Neuron (in vitro differentiated cells): Measurements from ENCODE around the gene C10orf71.

Source experiments
- H2AFZ ChIP-seq: one replicate; pipeline ENCODE4 v1.6.1; 2013; ENCODE audit warnings: low read depth, mild to moderate bottlenecking, inconsistent platforms, low read length, moderate library complexity
- H3K27me3 ChIP-seq: one replicate; pipeline ENCODE4 v1.6.1; 2013; ENCODE audit warnings: low read length; ENCODE audit not compliant: insufficient read depth
- H3K36me3 ChIP-seq: one replicate; pipeline ENCODE4 v1.6.1; 2013; ENCODE audit warnings: low read length; ENCODE audit not compliant: insufficient read depth
- H3K4me1 ChIP-seq: one replicate; pipeline ENCODE4 v1.6.1; 2013; ENCODE audit warnings: low read length; ENCODE audit not compliant: insufficient read depth
- H3K4me3 ChIP-seq: 2 replicates; pipeline ENCODE4 v1.5.1; 2013; ENCODE audit warnings: mild to moderate bottlenecking, low read length, moderate library complexity
- H3K9me3 ChIP-seq: one replicate; pipeline ENCODE4 v1.6.1; 2013; ENCODE audit warnings: low read length

Gene C10orf71

DNA sequence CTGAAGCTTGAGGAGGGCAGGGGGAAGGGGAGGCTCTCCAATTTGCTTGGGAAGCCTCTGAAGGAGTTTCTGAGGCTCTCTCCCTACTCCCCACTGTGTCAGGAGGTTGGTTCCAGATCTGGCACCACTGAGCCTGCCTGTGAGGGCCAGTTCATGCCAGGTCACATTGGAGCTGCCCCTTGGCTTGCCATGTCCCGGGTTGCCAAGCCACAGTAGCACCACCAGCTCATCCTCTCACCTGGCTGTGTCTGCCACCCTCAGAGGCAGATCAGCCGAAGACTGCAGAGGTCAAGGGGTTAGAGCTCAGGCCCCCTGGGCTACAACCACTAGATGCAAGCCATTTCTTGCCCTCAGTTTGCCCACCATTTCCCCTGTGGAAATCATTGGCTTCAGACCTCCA lies 3.1 kb downstream of the C10orf71 start:
- peaks cover 3% of the 10 kb centered on the region for H3K27me3 ChIP-seq
- no peak overlapping the region for H2AFZ ChIP-seq
- no peaks in the 10 kb centered on the region for H3K36me3 ChIP-seq
- no peaks in the 10 kb centered on the region for H3K9me3 ChIP-seq
- no peak overlapping the region for H3K4me3 ChIP-seq
- no peaks in the 10 kb centered on the region for H3K4me1 ChIP-seq

DNA sequence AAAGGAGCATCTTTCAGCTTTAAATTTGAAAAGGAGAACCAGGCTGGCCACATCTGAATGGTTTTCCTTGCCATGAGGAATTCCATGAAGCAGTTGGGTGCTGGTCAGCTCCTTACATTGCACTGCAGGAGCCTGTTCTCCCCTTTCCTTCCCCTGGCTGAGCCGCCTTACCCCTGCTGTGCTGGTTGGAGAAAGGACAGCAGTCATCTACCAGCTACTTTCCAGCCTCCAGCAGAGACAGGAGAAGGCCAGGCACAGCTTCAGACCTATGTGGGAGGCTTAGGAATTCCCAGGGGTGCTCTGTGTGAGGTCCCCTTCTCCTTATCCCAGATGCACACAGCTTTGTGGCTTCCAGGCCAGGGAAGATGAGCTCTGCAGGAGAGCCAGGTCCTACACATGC lies 4.7 kb downstream of the C10orf71 start:
- H3K4me1 ChIP-seq = no peaks in the 10 kb centered on the region
- H3K36me3 ChIP-seq = no peaks in the 10 kb centered on the region
- no peaks in the 10 kb centered on the region for H3K27me3 ChIP-seq
- H3K9me3 ChIP-seq = no peaks in the 10 kb centered on the region
- no peak overlapping the region for H2AFZ ChIP-seq
- no peak overlapping the region for H3K4me3 ChIP-seq

DNA sequence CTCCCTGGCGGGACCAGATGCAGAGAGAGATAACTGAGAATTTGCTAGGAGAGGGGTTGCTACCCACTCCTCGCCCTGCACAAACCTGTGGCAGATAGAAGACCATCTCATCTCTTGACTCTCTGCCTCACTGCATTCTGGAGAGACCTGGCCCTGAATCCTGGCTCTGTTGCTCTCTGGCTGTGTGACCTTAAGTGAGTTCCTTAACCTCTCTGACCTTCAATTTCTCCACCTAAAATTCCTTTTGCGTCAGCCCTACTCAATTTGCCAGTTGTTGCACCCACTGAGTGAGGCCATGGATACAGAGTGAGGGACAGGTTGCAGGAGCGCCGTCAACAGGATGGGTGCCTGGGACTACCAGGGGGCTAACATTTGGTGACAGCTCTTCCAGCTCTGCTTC lies 5.2 kb downstream of the C10orf71 start:
- Histone ChIP-seq H3K4me3 (no peak overlapping the region), H2AFZ (no peak overlapping the region)

DNA sequence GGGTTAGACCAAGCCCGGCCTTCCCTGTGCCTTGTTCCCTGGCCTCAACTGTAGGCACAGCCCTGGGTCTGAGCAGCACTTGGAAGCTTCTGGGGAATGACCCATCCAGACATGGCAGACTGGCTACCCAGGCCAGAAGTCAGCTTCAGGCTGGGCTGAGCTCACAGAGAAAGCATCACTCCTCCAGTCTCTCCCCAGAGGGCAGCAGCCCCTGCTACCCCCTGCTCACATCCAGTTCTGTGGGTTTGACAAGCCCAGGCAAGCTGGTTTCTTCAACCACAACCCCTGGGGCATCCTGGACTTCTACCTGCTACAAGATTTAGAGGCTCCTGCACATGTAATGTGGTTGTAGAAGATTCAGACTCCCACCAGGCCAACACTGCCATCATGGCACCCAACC lies 9.0 kb downstream of the C10orf71 start:
- Histone ChIP-seq H3K4me1 (no peaks in the 10 kb centered on the region), H3K4me3 (no peak overlapping the region), H3K27me3 (no peaks in the 10 kb centered on the region), H3K9me3 (no peaks in the 10 kb centered on the region), H3K36me3 (no peaks in the 10 kb centered on the region), H2AFZ (no peak overlapping the region)

More for the DNA sequence above, 5.2 kb downstream of the C10orf71 start:
- Histone ChIP-seq H3K27me3 (no peaks in the 10 kb centered on the region), H3K36me3 (no peaks in the 10 kb centered on the region), H3K9me3 (no peaks in the 10 kb centered on the region), H3K4me1 (no peaks in the 10 kb centered on the region)

DNA sequence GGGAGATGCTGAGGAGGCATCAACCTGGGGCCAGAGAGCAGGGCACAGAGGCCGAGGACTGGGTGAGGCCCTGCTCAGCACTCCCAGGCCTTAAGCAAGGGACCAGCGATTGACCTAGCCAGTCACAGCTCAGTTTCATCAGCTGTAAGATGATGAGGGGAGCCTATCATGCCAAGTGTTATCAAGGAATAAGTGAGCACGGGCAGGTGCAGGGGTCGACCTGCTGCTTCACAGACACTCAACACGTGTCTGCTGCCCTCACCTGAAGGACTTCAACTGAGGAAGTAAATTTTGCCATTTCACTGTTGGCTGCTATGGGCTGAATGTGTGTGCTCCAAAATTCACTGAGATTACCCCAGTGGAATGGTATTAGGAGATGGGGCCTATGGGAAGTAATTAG lies 9.9 kb downstream of the C10orf71 start:
- no peaks in the 10 kb centered on the region for H3K36me3 ChIP-seq

DNA sequence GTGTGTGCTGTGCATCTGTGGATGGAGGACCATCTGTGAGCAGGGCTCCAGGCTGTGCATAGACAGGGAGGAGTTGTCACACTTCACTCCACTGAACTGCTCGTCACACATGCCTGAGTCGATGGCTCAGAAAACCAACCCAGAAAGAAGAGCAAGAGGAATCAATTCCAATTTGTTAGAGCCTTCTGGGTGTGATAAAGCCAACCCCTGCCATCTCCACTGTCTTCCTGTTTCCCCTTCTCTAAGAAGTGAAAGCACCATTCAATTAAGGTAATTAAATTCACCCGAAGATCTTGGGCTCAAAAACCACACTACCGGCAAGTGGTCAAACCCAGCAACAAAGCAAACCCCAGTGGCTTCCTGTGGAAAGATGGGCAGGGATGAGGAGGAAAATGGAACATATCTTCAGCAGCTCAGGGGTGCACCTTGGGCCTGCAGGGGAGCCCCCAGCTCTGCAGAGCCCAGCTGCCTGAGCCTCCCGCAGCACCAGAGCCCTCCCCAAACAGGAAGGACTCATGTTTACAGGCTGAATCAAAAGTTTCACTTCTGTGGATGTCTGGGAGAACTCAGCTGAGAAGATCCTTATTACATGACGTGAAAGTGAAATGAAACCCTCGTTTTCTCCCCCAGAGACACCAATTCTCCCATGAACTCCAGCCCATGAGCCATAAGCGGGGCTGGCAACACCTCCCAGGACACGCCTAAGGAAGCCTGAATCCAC lies 10.9 kb downstream of the C10orf71 start:
- Histone ChIP-seq H3K36me3 (no peaks in the 10 kb centered on the region), H3K4me3 (no peak overlapping the region), H3K27me3 (no peaks in the 10 kb centered on the region), H2AFZ (no peak overlapping the region), H3K4me1 (no peaks in the 10 kb centered on the region), H3K9me3 (no peaks in the 10 kb centered on the region)

More for the DNA sequence above, 9.9 kb downstream of the C10orf71 start:
- Histone ChIP-seq H3K9me3 (no peaks in the 10 kb centered on the region), H3K4me3 (no peak overlapping the region), H3K4me1 (no peaks in the 10 kb centered on the region), H3K27me3 (no peaks in the 10 kb centered on the region), H2AFZ (no peak overlapping the region)

DNA sequence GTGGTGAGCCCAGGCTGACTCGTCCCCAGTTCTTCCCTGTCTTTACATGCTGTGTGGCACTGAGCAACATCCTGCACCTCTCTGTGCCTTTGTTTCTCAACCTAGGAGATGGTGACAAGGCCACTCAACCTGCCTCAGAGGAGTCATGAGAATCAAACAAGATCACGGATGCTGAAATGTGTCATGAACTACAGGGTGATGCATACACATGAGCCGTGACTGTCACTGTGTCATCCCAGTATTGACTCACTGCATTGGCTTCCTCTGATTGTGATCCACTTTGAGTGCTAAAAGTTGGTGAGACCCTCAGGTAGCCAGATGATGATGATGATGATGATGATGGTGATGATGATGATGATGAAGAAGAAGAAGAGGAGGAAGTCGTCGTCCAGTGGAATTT lies 11.5 kb downstream of the C10orf71 start:
- no peak overlapping the region for H2AFZ ChIP-seq
- H3K9me3 ChIP-seq = no peaks in the 10 kb centered on the region
- H3K27me3 ChIP-seq = no peaks in the 10 kb centered on the region
- no peak overlapping the region for H3K4me3 ChIP-seq
- no peaks in the 10 kb centered on the region for H3K36me3 ChIP-seq
- no peaks in the 10 kb centered on the region for H3K4me1 ChIP-seq

DNA sequence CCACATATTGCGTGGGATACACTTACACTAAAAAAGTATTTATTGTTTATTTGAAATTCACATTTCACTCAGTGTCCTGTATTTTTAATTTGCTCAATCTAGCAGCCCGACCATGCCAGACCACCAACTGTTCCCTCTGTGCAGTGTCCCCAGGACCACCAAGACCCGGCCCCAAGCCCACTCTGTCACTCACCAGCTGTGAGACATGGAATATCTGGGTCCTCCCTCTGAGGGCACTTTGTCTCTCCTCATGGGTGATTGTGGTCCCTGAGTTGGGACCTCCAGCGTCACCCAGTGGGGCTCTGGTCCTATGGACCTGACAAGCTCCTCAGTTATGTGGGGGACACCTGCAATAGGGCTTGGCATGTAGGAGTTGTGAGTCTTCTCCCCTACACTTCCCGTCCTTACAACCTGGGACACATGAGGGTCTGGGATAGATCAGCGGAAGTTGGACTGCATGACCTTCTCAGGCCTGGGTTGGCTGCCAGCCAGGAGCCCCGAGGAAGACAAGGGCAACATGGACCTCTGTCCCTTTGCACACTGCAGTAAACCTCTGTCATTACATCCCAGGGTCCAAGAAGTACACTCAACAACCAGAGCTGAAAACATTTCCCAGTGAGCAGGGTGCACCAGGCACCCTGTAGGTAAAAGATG lies 12.1 kb downstream of the C10orf71 start:
- Histone ChIP-seq H3K27me3 (no peaks in the 10 kb centered on the region), H3K36me3 (no peaks in the 10 kb centered on the region), H3K9me3 (no peaks in the 10 kb centered on the region), H3K4me3 (no peak overlapping the region), H2AFZ (no peak overlapping the region), H3K4me1 (no peaks in the 10 kb centered on the region)

DNA sequence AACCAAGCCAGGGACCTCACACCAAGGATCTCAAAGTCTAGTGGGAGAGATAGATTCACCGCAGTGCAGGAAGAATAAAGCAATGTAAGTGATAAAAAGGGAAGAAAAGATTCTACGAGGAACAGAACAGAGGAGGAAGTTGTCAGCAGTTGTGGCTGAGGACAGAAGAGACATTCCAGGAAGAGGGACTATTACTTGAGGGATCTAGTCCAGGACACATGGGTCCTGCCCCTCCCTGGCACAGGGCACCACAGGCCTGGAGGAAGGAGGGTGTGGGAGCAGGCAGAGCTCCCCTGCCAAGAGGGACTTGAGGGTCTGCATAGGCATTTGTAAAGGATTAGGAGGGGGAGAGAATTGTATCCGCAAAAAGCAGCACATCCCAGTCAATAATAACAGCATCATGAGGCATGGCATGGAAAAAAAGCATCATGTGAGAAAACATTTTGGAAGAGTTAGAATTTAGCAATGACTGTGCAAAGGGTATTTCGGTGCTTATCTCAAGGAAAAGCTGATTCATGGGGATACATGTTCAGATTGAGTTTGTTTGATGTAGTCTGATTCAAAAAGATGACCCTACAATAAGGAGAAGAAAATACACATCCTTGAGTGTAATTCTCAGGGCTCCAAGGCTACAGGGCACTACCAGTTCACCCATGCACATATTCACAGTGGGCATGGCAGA lies 12.7 kb downstream of the C10orf71 start:
- no peaks in the 10 kb centered on the region for H3K27me3 ChIP-seq
- H3K4me1 ChIP-seq = no peaks in the 10 kb centered on the region

DNA sequence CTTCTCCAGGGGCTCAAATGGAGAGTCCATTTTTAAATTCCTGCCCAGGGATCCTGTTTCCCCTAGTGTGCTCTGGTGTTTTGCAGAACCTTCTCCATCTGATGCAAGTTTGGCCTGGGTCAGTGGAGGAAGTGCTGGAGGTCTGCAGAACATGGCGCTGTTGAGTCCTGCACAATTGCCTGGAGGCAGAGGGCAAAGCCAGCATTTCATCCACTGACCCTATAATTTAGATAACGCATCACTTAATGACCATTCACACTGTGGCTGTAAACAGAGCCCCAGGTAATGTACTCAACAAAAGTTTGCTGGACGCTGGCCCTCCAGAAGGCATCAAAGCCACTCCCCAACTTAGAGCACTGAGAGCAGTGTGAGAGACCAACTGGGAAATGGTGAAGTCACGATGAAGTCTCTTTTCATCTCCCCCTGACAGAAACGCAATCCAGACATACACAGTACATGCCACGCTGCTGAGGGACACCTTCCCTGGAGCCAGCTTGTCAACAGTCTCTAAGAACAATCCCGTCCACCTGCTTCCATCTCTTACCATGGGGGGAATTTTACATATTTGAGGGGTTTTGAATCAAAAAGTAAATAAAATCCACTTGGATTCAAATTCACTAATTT lies 13.4 kb downstream of the C10orf71 start:
- H3K27me3 ChIP-seq = peaks cover 3% of the 10 kb centered on the region
- no peaks in the 10 kb centered on the region for H3K9me3 ChIP-seq
- H3K4me1 ChIP-seq = no peaks in the 10 kb centered on the region
- no peak overlapping the region for H3K4me3 ChIP-seq
- no peaks in the 10 kb centered on the region for H3K36me3 ChIP-seq
- H2AFZ ChIP-seq = no peak overlapping the region

More for the DNA sequence above, 12.7 kb downstream of the C10orf71 start:
- Histone ChIP-seq H2AFZ (no peak overlapping the region), H3K9me3 (no peaks in the 10 kb centered on the region), H3K36me3 (no peaks in the 10 kb centered on the region), H3K4me3 (no peak overlapping the region)

DNA sequence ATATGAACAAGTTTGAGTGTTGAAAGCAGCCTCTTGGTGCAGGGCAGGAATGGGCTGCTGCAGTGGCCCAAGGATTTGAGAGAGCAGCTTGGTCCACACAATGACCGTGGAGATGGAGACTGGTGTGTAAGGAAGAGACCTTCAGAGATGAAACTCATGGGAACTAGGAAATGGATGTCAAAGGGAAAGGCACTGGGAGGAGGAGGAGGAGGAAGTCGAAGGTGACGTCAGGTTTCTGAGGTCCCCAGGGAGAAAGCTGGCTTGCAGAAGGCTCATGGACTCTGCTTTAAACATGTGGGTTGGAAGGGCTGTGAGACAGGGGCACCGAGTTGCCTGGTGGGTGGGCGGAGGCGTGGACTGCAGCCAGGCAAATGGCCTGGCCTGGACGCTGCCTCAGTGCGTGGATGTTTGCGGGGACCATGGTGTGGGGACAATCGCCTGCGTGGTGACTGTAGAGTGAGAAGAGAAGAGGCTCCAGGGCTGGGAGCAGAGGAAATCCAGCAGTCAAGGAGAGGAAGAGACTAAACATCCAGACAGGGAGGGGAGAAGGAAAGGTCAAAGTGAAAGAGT lies 14.6 kb downstream of the C10orf71 start:
- Histone ChIP-seq H3K27me3 (peaks cover 4% of the 10 kb centered on the region), H3K4me1 (no peaks in the 10 kb centered on the region), H3K36me3 (no peaks in the 10 kb centered on the region), H3K4me3 (no peak overlapping the region), H2AFZ (no peak overlapping the region), H3K9me3 (no peaks in the 10 kb centered on the region)

DNA sequence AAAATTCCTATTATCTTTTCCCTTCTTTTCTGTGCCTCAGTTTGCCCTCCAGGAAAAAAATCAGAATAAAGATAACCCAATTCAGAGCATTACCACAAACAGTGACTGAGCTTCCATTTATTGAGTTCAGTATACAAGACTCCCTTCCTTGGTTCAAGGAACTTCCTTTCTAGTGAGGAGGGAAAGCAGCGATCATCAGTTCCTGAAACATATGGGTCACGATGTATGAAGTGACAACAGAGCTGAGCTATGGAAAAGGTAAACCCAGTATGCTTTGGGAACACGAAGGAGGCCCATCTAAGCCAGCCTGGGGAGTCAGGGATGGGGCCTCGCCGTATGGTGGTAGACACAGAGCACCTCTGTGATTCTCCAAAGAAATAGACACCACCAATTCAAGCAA lies 15.8 kb downstream of the C10orf71 start:
- H3K4me3 ChIP-seq = no peak overlapping the region
- no peaks in the 10 kb centered on the region for H3K36me3 ChIP-seq
- peaks cover 4% of the 10 kb centered on the region for H3K27me3 ChIP-seq

DNA sequence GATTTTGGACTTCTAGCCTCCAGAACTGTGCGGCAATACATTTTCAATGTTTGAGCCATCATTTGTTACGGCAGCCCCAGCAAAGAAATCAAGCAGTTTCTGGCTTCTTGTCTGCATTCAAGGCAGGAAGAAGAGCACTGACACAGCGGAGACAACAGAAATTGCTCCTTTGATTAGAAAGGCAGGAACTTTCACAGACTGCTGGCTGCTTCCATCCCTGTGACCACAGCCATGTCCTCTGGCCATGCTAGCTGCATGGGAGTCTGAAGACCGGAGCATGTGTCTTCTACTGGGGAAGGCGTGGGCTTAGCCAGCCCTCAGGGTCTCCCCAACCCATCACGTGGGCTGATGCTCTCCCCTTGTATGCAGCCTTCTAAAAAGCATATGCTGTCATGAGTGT lies 19.1 kb downstream of the C10orf71 start:
- Histone ChIP-seq H3K4me3 (no peak overlapping the region), H3K36me3 (no peaks in the 10 kb centered on the region), H3K9me3 (no peaks in the 10 kb centered on the region), H3K27me3 (peaks cover 4% of the 10 kb centered on the region), H3K4me1 (no peaks in the 10 kb centered on the region), H2AFZ (no peak overlapping the region)

More for the DNA sequence above, 15.8 kb downstream of the C10orf71 start:
- Histone ChIP-seq H3K9me3 (no peaks in the 10 kb centered on the region), H2AFZ (no peak overlapping the region), H3K4me1 (no peaks in the 10 kb centered on the region)
